ENCODE results near the gene NOTCH1.

GRCh38 chr9:136521537-136521936 is 24.3 kb downstream of the NOTCH1 start:
- TF ChIP-seq, protein P1, sequence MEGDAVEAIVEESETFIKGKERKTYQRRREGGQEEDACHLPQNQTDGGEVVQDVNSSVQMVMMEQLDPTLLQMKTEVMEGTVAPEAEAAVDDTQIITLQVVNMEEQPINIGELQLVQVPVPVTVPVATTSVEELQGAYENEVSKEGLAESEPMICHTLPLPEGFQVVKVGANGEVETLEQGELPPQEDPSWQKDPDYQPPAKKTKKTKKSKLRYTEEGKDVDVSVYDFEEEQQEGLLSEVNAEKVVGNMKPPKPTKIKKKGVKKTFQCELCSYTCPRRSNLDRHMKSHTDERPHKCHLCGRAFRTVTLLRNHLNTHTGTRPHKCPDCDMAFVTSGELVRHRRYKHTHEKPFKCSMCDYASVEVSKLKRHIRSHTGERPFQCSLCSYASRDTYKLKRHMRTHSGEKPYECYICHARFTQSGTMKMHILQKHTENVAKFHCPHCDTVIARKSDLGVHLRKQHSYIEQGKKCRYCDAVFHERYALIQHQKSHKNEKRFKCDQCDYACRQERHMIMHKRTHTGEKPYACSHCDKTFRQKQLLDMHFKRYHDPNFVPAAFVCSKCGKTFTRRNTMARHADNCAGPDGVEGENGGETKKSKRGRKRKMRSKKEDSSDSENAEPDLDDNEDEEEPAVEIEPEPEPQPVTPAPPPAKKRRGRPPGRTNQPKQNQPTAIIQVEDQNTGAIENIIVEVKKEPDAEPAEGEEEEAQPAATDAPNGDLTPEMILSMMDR (conservative IDR thresholded peaks at IDR 0.05; ENCODE audit: low read length) = no peak
- no peak for TF ChIP-seq EZH2phosphoT487 (IDR thresholded peaks at IDR 0.05; ENCODE audit: borderline replicate concordance, low read depth, low read length)
